GM12892 (cell line): ENCODE measurements around the gene SLC9A9.

Experiments used
- POLR2A ChIP-seq: IDR thresholded peaks from 2 replicates; pipeline ENCODE4 v1.6.1; 2011; ENCODE audit warnings: low read depth, low read length, control low read depth
- TAF1 ChIP-seq: IDR thresholded peaks from 2 replicates; pipeline ENCODE4 v1.6.1; 2011; ENCODE audit warnings: low read depth, mild to moderate bottlenecking, control low read depth, low read length, borderline replicate concordance

DNA sequence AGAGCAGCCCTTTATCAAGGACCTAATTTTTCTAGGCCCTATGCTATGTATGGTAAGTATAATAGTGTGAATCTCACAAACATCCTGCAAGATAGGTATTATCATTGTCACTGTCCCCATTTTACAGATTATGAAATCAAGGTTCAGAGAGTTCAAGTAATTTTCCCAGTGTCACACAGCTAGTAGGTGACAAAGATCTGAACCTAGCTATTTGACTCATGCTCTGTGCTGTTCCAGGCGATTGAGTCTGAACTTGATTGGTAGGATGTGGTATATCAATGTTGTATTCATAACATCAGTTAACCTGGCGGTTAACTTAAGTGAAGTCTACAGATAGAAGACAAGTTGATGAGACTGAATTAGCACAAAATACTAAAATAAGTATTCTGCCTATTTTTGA, 498.8 kb downstream of the SLC9A9 start:
- TF ChIP-seq POLR2A (no peak), TAF1 (no peak)
